ENCODE measurements around the gene ZNF771.

ZNF771 gene
- total RNA-seq: 4.4 to 8.7 (median 8.2) reads per million in 4 experiments

- DNase-seq: peak; percentile 80
These were observed at the start of gene ZNF771 for GRCh38 chr16:30407102-30407803. ZNF771 (plus strand) TSS chr16:30407606; CDS start chr16:30408054, 448 bp downstream.

DNA sequence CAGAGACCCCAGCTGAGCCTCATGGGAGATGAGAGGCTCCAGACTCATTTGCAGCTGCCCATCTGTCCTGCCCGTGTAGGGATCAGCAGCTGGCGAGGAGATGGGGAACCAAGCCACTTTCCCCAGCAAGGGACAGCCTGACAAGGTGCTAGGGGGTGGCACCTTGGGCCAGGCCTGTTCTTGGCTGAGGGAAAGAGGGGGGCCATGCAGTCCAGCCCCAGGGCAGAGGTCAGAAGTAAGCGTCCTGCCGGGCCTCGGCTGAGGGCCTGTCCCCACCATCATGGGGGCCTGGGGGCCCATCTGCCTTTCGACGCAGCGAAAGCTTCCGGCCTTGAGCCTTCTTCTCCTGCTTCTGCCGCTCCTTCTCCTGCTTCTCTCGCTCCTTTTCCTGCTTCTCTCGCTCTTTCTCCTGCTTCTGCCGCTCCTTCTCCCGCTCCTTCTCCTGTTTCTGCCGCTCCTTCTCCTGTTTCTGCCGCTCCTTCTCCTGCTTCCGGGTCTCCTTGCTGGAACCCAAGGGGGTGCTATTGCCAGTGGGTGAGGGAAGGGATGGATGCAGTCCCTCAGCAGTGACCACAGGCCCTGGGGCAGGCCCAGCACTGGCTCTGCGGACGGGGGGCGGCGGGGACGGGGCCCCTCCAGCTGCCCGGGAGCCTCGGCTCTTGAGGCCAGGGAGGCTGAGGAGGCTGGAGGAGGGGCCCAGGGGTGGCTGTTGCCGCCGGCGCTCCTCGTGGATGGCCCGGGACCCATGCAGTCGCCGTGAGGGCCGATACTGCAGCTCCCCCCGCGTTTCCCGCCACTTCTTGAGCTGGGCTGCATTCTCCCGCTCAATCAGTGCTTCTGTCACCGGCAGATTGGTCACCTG, 49.5 kb upstream of the ZNF771 start:
- no peak for DNase-seq

- no peak for DNase-seq
These were observed 48.8 kb upstream of the ZNF771 start for GRCh38 chr16:30358577-30358936.

- DNase-seq: no peak
These were observed 48.2 kb upstream of the ZNF771 start for GRCh38 chr16:30358990-30359870.

DNA sequence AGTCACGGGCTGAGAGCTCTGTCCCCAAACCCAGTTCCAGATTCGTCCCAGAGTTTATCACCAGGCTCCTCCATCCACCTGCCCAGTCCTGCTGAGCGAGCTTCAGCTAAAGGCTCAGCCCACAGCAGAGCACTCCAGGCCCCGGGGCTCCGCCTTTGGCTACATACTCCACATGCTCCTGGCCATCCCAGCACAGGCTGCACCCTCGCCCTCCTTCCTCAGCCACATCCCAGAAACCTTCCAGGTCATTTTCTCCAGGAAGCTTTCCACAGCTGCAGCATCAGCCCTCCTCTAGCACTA, 47.6 kb upstream of the ZNF771 start:
- DNase-seq: no peak

GRCh38 chr16:30361180-30361579, 46.2 kb upstream of the ZNF771 start:
- no peak for DNase-seq

DNA sequence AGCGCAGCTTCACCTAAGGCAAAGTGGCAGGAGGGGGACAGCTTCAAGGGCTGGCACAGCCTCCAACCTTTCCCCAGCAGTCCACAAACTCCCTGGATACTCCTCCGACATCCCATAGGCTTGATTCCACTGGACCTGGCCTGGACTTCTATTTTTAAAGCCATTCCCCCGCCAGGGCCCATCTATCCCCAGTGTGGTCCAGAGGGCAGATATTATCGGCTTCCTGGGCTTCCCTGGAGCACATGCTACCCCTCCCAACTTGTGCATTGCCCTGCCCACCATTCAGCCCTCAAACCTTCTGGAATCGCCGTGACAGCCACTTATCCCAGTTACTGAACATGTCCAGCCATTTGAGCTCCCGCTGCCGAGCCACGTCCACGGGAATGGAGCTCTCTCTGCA, 42.2 kb upstream of the ZNF771 start:
- DNase-seq: no peak

DNA sequence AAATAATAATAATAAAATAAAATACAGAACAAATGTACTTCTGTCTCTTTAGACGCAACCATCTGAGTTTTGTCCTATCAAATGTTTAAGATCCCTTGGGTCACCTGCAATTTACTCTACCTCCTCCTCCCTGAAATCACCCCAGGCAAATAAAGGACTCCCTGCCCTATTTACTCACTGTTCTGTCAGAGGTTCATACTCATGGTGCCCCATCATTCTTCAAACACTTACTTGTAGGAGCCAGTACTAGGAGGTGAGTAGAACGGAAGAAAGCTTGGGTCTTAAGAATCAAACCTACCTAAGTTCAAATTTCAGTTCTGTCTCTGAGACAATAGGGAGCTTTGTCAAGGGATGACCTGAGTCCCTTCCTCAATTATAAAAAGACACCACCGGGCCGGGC, 40.9 kb upstream of the ZNF771 start:
- no peak for DNase-seq

- no peak for DNase-seq
These were observed 39.9 kb upstream of the ZNF771 start for GRCh38 chr16:30367349-30368009.

- DNase-seq: no peak
These were observed 39.1 kb upstream of the ZNF771 start for GRCh38 chr16:30368122-30368791.

DNA sequence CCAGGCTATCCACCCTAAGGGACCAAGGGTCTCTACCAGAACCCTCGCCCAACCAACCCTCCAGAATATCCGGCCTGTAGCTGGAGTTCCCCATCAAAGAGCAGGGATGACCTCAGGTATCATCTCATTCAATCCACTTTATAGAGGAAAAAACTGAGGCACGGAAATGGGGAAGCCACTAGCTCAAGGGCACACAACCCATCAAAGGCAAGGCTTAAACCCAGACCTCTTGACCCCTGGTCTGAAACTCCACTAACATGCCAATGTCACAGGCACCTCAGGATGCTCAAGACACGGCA, 38.7 kb upstream of the ZNF771 start:
- no peak for DNase-seq

GRCh38 chr16:30369091-30369937, 38.1 kb upstream of the ZNF771 start:
- DNase-seq: no peak

DNA sequence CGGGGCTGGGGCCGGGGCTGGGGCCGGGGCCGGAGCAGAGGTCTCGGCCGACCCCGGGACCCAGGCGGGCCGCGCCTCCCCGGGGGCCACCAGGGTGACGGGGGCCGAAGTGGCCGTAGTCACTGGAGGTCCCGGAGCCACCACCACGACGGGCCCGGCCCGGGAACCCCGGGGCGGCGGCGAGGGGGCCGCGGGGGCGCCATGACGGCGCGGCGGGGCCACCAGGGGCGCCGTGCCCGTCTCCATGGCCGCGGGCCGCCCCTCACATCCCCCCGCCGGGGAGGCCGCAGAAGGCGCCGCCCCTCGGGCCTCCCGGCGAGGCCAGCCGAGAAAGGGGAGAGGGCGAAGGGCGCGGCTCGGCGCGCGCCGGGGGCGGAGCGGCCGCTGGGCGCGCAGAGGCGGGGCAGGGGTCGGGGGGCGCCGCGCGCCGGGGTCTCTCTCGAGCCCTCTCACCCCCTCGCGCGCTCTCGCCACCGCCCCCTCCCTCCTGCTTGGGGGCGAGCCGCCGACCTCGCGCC, 37.4 kb upstream of the ZNF771 start:
- no peak for DNase-seq

GRCh38 chr16:30370456-30371247, 36.8 kb upstream of the ZNF771 start, which contains the start of gene TBC1D10B:
TBC1D10B (minus strand) TSS chr16:30370494; CDS start chr16:30370183, 311 bp downstream.
- DNase-seq: peak; percentile 99

- DNase-seq: no peak
These were observed 36.1 kb upstream of the ZNF771 start for GRCh38 chr16:30371248-30371816.

GRCh38 chr16:30372038-30372712, 35.2 kb upstream of the ZNF771 start:
- DNase-seq: no peak

GRCh38 chr16:30372725-30373124, 34.7 kb upstream of the ZNF771 start:
- no peak for DNase-seq

GRCh38 chr16:30374538-30374937, 32.9 kb upstream of the ZNF771 start, which contains the start of gene MYL11:
MYL11 (plus strand) TSS chr16:30374802; CDS start chr16:30374858, 56 bp downstream.
- no peak for DNase-seq

DNA sequence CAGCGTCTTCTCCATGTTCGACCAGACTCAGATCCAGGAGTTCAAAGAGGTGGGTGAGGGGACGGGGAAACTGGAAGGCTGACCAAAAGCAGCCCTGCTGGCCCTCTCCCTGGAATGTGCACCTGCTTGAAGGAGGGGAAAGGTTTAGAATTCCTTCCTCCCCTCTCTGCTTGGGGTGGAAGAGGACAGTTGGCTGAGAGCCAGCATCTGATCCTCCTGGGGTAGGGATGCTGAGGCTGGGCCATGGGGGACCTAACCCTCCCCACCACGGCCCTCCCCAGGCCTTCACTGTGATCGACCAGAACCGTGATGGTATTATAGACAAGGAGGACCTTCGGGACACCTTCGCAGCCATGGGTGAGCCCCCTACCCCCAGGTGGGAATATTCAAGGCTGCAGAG, 31.5 kb upstream of the ZNF771 start:
- DNase-seq: no peak
